Liver (tissue), 9 donors: Measurements from ENCODE around the gene GRAMD1A. TPM values are rescaled to one million over a fixed set of nuclear protein-coding genes. Genes with fewer than 3 reads are reported as not detected.

Experiments
- DNase-seq: peaks from one replicate; pipeline ENCODE4 v3.0.0-alpha.2; 2017; ENCODE audit warnings: low spot score
- H3K27ac ChIP-seq, 2 donors: one replicate each; pipeline ENCODE4 v1.7.0; 2013; ENCODE audit warnings: inconsistent platforms in 2 of 2, low read length in 2 of 2, control low read depth in 1 of 2, low read depth in 1 of 2, mild to moderate bottlenecking in 1 of 2
- H3K27me3 ChIP-seq, 4 donors: one replicate each; pipeline versions ENCODE4 v1.6.1 to v1.7.0; 2013; ENCODE audit warnings: low read length in 3 of 4, inconsistent platforms in 1 of 4, mild to moderate bottlenecking in 1 of 4, moderate library complexity in 1 of 4; ENCODE audit not compliant: control insufficient read depth in 4 of 4, insufficient read depth in 4 of 4
- H3K36me3 ChIP-seq, 4 donors: one replicate each; pipeline versions ENCODE4 v1.6.1 to v1.7.0; 2013; ENCODE audit warnings: low read length in 3 of 4, mild to moderate bottlenecking in 3 of 4, low read depth in 1 of 4, moderate library complexity in 1 of 4; ENCODE audit not compliant: control insufficient read depth in 4 of 4, insufficient read depth in 3 of 4
- H3K4me1 ChIP-seq, 4 donors: one replicate each; pipeline versions ENCODE4 v1.6.1 to v1.7.0; 2013; ENCODE audit warnings: low read length in 3 of 4, mild to moderate bottlenecking in 3 of 4, moderate library complexity in 1 of 4; ENCODE audit not compliant: control insufficient read depth in 4 of 4, insufficient read depth in 4 of 4
- H3K4me3 ChIP-seq, 3 donors: one replicate each; pipeline versions ENCODE4 v1.6.1 to v1.7.0; 2013; ENCODE audit warnings: low read length in 3 of 3, control low read depth in 1 of 3, low read depth in 1 of 3, mild to moderate bottlenecking in 1 of 3
- H3K9ac ChIP-seq, 2 donors: one replicate each; pipeline ENCODE4 v1.7.0; 2013; ENCODE audit warnings: low read length in 2 of 2, mild to moderate bottlenecking in 2 of 2, moderate library complexity in 2 of 2, control low read depth in 1 of 2, low read depth in 1 of 2
- H3K9me3 ChIP-seq, 4 donors: one replicate each; pipeline versions ENCODE4 v1.6.1 to v1.7.0; 2013; ENCODE audit warnings: low read length in 3 of 4; ENCODE audit not compliant: control insufficient read depth in 4 of 4
- ATF3 ChIP-seq: IDR thresholded peaks from 2 replicates; pipeline ENCODE4 v1.6.1; 2016; ENCODE audit warnings: antibody characterized with exemption
- CTCF ChIP-seq: fragments of 150-350 bp; IDR thresholded peaks from 2 replicates; pipeline ENCODE4 v1.5.1; 2017; ENCODE audit warnings: improper control_type of control experiment, low read depth, low read length; ENCODE audit not compliant: missing input control
- EGR1 ChIP-seq, 2 donors: IDR thresholded peaks; 2 replicates each; pipeline ENCODE4 v1.6.1; 2016 to 2018; ENCODE audit warnings: antibody characterized with exemption in 2 of 2, low read depth in 2 of 2
- FOXA1 ChIP-seq: IDR thresholded peaks from 2 replicates; pipeline ENCODE4 v1.6.1; 2016; ENCODE audit warnings: antibody characterized with exemption
- FOXA2 ChIP-seq: IDR thresholded peaks from 2 replicates; pipeline ENCODE4 v1.6.1; 2016; ENCODE audit warnings: antibody characterized with exemption
- GABPA ChIP-seq, 2 donors: IDR thresholded peaks in 1 of 2; conservative IDR thresholded peaks in 1 of 2; 2 replicates each; pipeline ENCODE4 v1.6.1; 2016; ENCODE audit warnings: antibody characterized with exemption in 2 of 2, mild to moderate bottlenecking in 1 of 2, moderate library complexity in 1 of 2
- HNF4A ChIP-seq, 2 donors: conservative IDR thresholded peaks; 2 replicates each; pipeline ENCODE4 v1.6.1; 2016; ENCODE audit warnings: antibody characterized with exemption in 2 of 2, mild to moderate bottlenecking in 2 of 2
- HNF4G ChIP-seq: IDR thresholded peaks from 2 replicates; pipeline ENCODE4 v1.6.1; 2016; ENCODE audit warnings: antibody characterized with exemption
- JUND ChIP-seq, 2 donors: IDR thresholded peaks; 2 replicates each; pipeline ENCODE4 v1.6.1; 2016; ENCODE audit warnings: antibody characterized with exemption in 2 of 2
- MAX ChIP-seq: IDR thresholded peaks from 2 replicates; pipeline ENCODE4 v1.6.1; 2016; ENCODE audit warnings: antibody characterized with exemption
- NR2F2 ChIP-seq: IDR thresholded peaks from 2 replicates; pipeline ENCODE4 v1.6.1; 2016; ENCODE audit warnings: antibody characterized with exemption
- RAD21 ChIP-seq, 2 donors: IDR thresholded peaks; 2 replicates each; pipeline ENCODE4 v1.6.1; 2016; ENCODE audit warnings: antibody characterized with exemption in 2 of 2, mild to moderate bottlenecking in 2 of 2
- REST ChIP-seq: IDR thresholded peaks from 2 replicates; pipeline ENCODE4 v1.6.1; 2016; ENCODE audit warnings: antibody characterized with exemption, mild to moderate bottlenecking
- RXRA ChIP-seq, 2 donors: IDR thresholded peaks; 2 replicates each; pipeline ENCODE4 v1.6.1; 2017 to 2018; ENCODE audit warnings: antibody characterized with exemption in 2 of 2, mild to moderate bottlenecking in 1 of 2
- SP1 ChIP-seq: IDR thresholded peaks from 2 replicates; pipeline ENCODE4 v1.6.1; 2018; ENCODE audit warnings: antibody characterized with exemption, mild to moderate bottlenecking
- TAF1 ChIP-seq: conservative IDR thresholded peaks from 2 replicates; pipeline ENCODE4 v1.6.1; 2016; ENCODE audit warnings: antibody characterized with exemption, mild to moderate bottlenecking
- YY1 ChIP-seq: IDR thresholded peaks from 2 replicates; pipeline ENCODE4 v1.6.1; 2016; ENCODE audit warnings: antibody characterized with exemption, mild to moderate bottlenecking
- ZBTB33 ChIP-seq: IDR thresholded peaks from 2 replicates; pipeline ENCODE4 v1.6.1; 2016; ENCODE audit warnings: antibody characterized with exemption
- WGBS: extraction: QIAGEN DNeasy Blood & Tissue Kit; methylation state at CpG from one replicate; pipeline ENCODE4 v1.1.7; 2013; 5-methylcytosine and 5-hydroxymethylcytosine counted together
- polyA plus RNA-seq, 2 donors: library from polyadenylated mRNA; stranded (reverse) in 1 of 2; unstranded in 1 of 2; fragments of 200-250 nt in 1 of 2; fragments of >200 nt in 1 of 2; fragmentation: Nextera tagmentation in 1 of 2; extraction: Ambion mirVana in 1 of 2; gene quantifications; one replicate each; pipeline versions ENCODE4 v1.2.1 to v1.2.3, GENCODE V29; 2013 to 2015
- total RNA-seq, 2 donors: library from RNA; depleted of rRNA; stranded (reverse); fragments of >200 nt; gene quantifications; one replicate each; pipeline ENCODE4 v1.2.3, GENCODE V29; 2014
- donor health status: healthy.
- donor health status: healthy.
- donor health status: healthy.
- donor health status: healthy.
- donor health status: healthy.

GRAMD1A gene
- total and polyA plus RNA-seq, 4 donors = 8.6 to 14.1 (median 11.2) TPM

- peaks cover 3 to 9% (median 6%) of the 10 kb centered on the region in 4 donors for H3K4me1 ChIP-seq
- H3K9ac ChIP-seq = no peak overlapping the region
- H3K27ac ChIP-seq = no peak overlapping the region
- 41% methylated on average over 11 of the region's 11 CpGs for WGBS
- peaks cover 0 to 15% (median under 1%) of the 10 kb centered on the region in 4 donors for H3K36me3 ChIP-seq
- H3K9me3 ChIP-seq = no peaks in the 10 kb centered on the region
- no peak for DNase-seq
- TF ChIP-seq ZBTB33 (no peak), REST (no peak), MAX (no peak), FOXA1 (no peak), FOXA2 (no peak), GABPA (IDR thresholded peaks at IDR 0.05 in 1 of 2, conservative IDR thresholded peaks at IDR 0.05 in 1 of 2) (no peak), JUND (IDR thresholded peaks at IDR 0.05) (no peak), TAF1 (no peak), RAD21 (IDR thresholded peaks at IDR 0.05) (no peak), EGR1 (IDR thresholded peaks at IDR 0.05; ENCODE audit: low read depth in 2 of 2) (no peak), NR2F2 (no peak), YY1 (no peak), HNF4G (no peak), RXRA (IDR thresholded peaks at IDR 0.05) (no peak), ATF3 (no peak), CTCF (no peak), SP1 (no peak), HNF4A (conservative IDR thresholded peaks at IDR 0.05) (no peak)
- peak overlapping the region in 1 of 3 donors; percentile 70 for H3K4me3 ChIP-seq
- H3K27me3 ChIP-seq = no peaks in the 10 kb centered on the region
These were observed 29.7 kb downstream of the GRAMD1A start for GRCh38 chr19:35029737-35030256.
